ENCODE measurements around the gene BCAM.
"Not testable (repeated sequence)": the region's sequence is repeated elsewhere in the genome, so short reads cannot be mapped to it uniquely, and the experiment has no call there.

BCAM gene

DNA sequence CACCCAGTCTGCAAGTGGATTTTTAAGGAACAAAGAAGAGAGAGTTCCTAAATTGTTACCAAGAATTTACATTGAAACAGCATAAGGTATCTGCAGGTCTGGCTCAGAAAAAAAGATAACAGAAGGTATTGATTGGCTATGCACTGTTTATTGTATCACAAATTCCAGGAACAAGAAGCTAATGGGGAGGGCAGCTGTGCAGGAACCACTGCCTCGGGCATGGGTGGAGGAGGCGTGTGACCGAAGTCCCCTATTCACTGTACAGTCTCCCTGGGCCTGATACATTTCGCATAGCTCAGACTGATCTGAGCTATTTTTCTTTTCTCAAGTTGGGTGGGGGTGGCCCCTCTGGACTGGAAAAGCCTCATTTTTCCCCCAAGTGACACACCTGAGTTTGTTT lies 48.9 kb downstream of the BCAM start:
- Histone ChIP-seq H3K36me3 (ENCODE audit: control insufficient read depth in 4 of 4, insufficient read depth in 4 of 4, low read length in 3 of 4) (peaks cover 0 to 4% (median 1%) of the 10 kb centered on the region in 4 experiments), H3K27ac (ENCODE audit: insufficient read depth in 1 of 2, low read depth in 1 of 2, low read length in 2 of 2, poor library complexity in 1 of 2, severe bottlenecking in 2 of 2) (no peak overlapping the region), H3K4me3 (ENCODE audit: control insufficient read depth in 1 of 7, extremely low read depth in 1 of 7, insufficient read depth in 4 of 7, low read depth in 2 of 7, low read length in 6 of 7) (no peak overlapping the region), H3K27me3 (replicated peaks in 2 of 5; ENCODE audit: control insufficient read depth in 4 of 5, insufficient read depth in 5 of 5, low read length in 4 of 5) (no peaks in the 10 kb centered on the region), H3K9me3 (ENCODE audit: control extremely low read depth in 1 of 5, control insufficient read depth in 4 of 5, insufficient read depth in 2 of 5, low read depth in 1 of 5, low read length in 4 of 5) (no peaks in the 10 kb centered on the region), H3K4me1 (ENCODE audit: control extremely low read depth in 1 of 4, control insufficient read depth in 4 of 4, insufficient read depth in 4 of 4, low read length in 3 of 4) (peaks cover 0 to 48% (median 31%) of the 10 kb centered on the region in 4 experiments)
- ChIA-PET CTCF (interaction anchor here (1.3 to 4.8 kb wide), 6 partner anchors 8 to 25 kb away, joined by 4 to 16 read pairs (median 6); partner anchors contain the start of gene NECTIN2), POLR2A (no interaction called here)
- WGBS (ENCODE audit: insufficient coverage), result 77% methylated on average over 3 of the region's 4 CpGs
- no peak for DNase-seq

DNA sequence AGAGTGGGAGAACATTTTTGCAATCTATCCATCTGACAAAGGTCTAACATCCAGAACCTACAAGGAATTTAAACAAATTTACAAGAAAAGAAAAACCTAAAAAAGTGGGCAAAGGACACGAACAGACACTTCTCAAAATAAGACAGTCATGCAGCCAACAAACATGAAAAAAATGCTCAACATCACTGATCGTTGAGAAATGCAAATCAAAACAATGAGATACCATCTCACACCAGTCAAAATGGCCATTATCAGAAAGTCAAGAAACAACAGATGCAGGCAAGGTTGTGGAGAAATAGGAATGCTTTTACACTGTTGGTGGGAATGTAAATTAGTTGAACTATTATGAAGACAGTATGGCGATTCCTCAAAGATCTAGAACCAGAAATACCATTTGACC lies 52.7 kb downstream of the BCAM start:
- peaks cover 0 to 23% (median 21%) of the 10 kb centered on the region in 4 experiments for H3K4me1 ChIP-seq (ENCODE audit: control extremely low read depth in 1 of 4, control insufficient read depth in 4 of 4, insufficient read depth in 4 of 4, low read length in 3 of 4)
- CTCF ChIA-PET; POLR2A ChIA-PET; H3K27me3 ChIP-seq (replicated peaks in 2 of 5; ENCODE audit: control insufficient read depth in 4 of 5, insufficient read depth in 5 of 5, low read length in 4 of 5); H3K27ac ChIP-seq (ENCODE audit: insufficient read depth in 1 of 2, low read depth in 1 of 2, low read length in 2 of 2, poor library complexity in 1 of 2, severe bottlenecking in 2 of 2); DNase-seq; H3K4me3 ChIP-seq (ENCODE audit: control insufficient read depth in 1 of 7, extremely low read depth in 1 of 7, insufficient read depth in 4 of 7, low read depth in 2 of 7, low read length in 6 of 7); H3K9me3 ChIP-seq (ENCODE audit: control extremely low read depth in 1 of 5, control insufficient read depth in 4 of 5, insufficient read depth in 2 of 5, low read depth in 1 of 5, low read length in 4 of 5): not testable (repeated sequence)
- H3K36me3 ChIP-seq (ENCODE audit: control insufficient read depth in 4 of 4, insufficient read depth in 4 of 4, low read length in 3 of 4), result peaks cover 0 to 11% (median 7%) of the 10 kb centered on the region in 4 experiments
- no CpG with 5 or more reads among the region's 3 CpGs for WGBS (ENCODE audit: insufficient coverage)

DNA sequence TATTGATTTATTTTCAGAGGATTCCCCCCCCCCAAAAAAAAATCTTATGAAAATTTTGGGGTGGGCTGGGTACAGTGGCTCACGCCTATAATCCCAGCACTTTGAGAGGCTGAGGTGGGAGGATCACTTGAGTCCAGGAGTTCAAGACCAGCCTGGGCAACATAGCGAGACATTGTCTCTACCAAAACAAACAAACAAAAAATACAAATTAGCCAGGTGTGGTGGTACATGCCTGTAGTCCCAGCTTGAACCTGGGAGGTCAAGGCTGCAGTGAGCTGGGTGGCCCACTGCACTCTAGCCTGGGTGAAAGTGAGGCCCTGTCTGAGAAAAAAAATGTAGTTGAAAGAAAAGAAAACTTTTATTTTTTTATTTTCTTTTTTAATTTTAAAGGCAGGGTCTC lies 55.1 kb downstream of the BCAM start:
- peaks cover 0 to 12% (median 7%) of the 10 kb centered on the region in 4 experiments for H3K4me1 ChIP-seq (ENCODE audit: control extremely low read depth in 1 of 4, control insufficient read depth in 4 of 4, insufficient read depth in 4 of 4, low read length in 3 of 4)
- ChIA-PET POLR2A (no interaction called here), CTCF (no interaction called here)
- no peak overlapping the region for H3K27ac ChIP-seq (ENCODE audit: insufficient read depth in 1 of 2, low read depth in 1 of 2, low read length in 2 of 2, poor library complexity in 1 of 2, severe bottlenecking in 2 of 2)
- no peak for DNase-seq
- no peaks in the 10 kb centered on the region for H3K27me3 ChIP-seq (replicated peaks in 2 of 5; ENCODE audit: control insufficient read depth in 4 of 5, insufficient read depth in 5 of 5, low read length in 4 of 5)
- H3K9me3 ChIP-seq (ENCODE audit: control extremely low read depth in 1 of 5, control insufficient read depth in 4 of 5, insufficient read depth in 2 of 5, low read depth in 1 of 5, low read length in 4 of 5), result no peaks in the 10 kb centered on the region
- H3K4me3 ChIP-seq (ENCODE audit: control insufficient read depth in 1 of 7, extremely low read depth in 1 of 7, insufficient read depth in 4 of 7, low read depth in 2 of 7, low read length in 6 of 7), result no peak overlapping the region
- H3K36me3 ChIP-seq (ENCODE audit: control insufficient read depth in 4 of 4, insufficient read depth in 4 of 4, low read length in 3 of 4), result peaks cover 0 to 19% (median 10%) of the 10 kb centered on the region in 4 experiments
- whole genome bisulfite sequencing (ENCODE audit: insufficient coverage), result no CpG with 5 or more reads among the region's 2 CpGs

DNA sequence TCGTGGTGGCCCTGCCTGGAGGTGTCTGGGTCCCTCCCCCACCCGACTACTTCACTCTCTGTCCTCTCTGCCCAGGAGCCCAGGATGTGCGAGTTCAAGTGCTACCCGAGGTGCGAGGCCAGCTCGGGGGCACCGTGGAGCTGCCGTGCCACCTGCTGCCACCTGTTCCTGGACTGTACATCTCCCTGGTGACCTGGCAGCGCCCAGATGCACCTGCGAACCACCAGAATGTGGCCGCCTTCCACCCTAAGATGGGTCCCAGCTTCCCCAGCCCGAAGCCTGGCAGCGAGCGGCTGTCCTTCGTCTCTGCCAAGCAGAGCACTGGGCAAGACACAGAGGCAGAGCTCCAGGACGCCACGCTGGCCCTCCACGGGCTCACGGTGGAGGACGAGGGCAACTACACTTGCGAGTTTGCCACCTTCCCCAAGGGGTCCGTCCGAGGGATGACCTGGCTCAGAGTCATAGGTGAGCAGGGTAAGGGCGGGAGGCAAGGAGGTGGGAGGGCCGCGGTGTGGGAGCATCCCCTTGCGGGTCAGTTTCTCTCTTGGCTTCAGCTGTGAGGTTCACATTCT lies 56.4 kb downstream of the BCAM start:
- Histone ChIP-seq H3K36me3 (ENCODE audit: control insufficient read depth in 4 of 4, insufficient read depth in 4 of 4, low read length in 3 of 4) (peaks cover 0 to 19% (median 9%) of the 10 kb centered on the region in 4 experiments), H3K4me3 (ENCODE audit: control insufficient read depth in 1 of 7, extremely low read depth in 1 of 7, insufficient read depth in 4 of 7, low read depth in 2 of 7, low read length in 6 of 7) (no peak overlapping the region), H3K4me1 (ENCODE audit: control extremely low read depth in 1 of 4, control insufficient read depth in 4 of 4, insufficient read depth in 4 of 4, low read length in 3 of 4) (peaks cover 0 to 22% (median 12%) of the 10 kb centered on the region in 4 experiments), H3K27me3 (replicated peaks in 2 of 5; ENCODE audit: control insufficient read depth in 4 of 5, insufficient read depth in 5 of 5, low read length in 4 of 5) (no peaks in the 10 kb centered on the region), H3K9me3 (ENCODE audit: control extremely low read depth in 1 of 5, control insufficient read depth in 4 of 5, insufficient read depth in 2 of 5, low read depth in 1 of 5, low read length in 4 of 5) (no peaks in the 10 kb centered on the region), H3K27ac (ENCODE audit: insufficient read depth in 1 of 2, low read depth in 1 of 2, low read length in 2 of 2, poor library complexity in 1 of 2, severe bottlenecking in 2 of 2) (no peak overlapping the region)
- DNase-seq, result no peak
- 97% methylated on average over 27 of the region's 27 CpGs for WGBS (ENCODE audit: insufficient coverage)
- ChIA-PET CTCF (no interaction called here), POLR2A (interaction anchor here (0.6 kb wide), 1 partner anchor 9 kb away, joined by 3 read pairs; no protein-coding TSS in a partner anchor)

DNA sequence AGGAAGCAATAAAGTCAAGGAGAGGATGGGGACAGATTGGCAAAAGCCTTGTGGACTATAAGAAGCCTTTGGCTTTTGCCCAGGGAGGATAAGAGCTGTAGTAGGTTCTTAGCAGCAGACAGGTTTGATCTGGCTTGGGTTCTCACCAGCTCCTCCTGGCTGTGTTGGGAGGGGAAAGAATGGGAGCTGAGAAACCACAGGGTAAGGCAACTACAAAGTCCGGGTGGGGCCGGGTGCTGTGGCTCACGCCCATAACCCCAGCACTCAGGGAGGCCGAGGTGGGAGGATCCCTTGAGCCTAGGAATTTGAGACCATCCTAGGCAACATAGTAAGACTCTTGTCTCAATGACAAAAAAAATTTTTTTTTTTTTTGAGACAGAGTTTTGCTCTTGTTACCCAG lies 57.8 kb downstream of the BCAM start:
- POLR2A ChIA-PET, result interaction anchor here (1.0 kb wide), 1 partner anchor 10 kb away, joined by 3 read pairs; no protein-coding TSS in a partner anchor
- WGBS (ENCODE audit: insufficient coverage), result 100% methylated on average over 4 of the region's 4 CpGs

DNA sequence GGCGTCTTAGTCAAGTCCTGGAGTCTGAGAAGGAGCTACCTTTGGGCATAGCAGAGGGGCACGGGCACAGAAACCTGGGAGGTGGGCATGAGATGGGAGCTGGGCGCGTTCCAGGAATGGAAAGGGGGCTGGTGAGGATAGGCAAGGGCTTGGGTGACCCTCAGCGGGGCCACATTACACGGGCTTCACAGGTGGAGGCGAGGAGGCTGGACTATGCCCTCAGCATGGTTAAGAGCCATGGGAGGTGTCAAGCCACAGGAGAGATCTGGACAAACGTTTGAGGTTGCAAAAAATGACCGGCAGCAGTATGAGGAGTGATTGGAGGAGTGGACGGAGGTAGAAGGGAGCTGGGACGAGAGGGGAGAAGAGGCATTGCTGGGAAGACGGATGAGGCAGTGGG lies 58.7 kb downstream of the BCAM start:
- ChIA-PET POLR2A (interaction anchor here (0.6 kb wide), 1 partner anchor 316 kb away, joined by 3 read pairs; no protein-coding TSS in a partner anchor), CTCF (interaction anchor here (0.6 to 2.1 kb wide), 4 partner anchors 9 to 17 kb away, joined by 3 to 7 read pairs (median 3); no protein-coding TSS in a partner anchor)
- peaks cover 2 to 30% (median 16%) of the 10 kb centered on the region in 4 experiments for H3K36me3 ChIP-seq (ENCODE audit: control insufficient read depth in 4 of 4, insufficient read depth in 4 of 4, low read length in 3 of 4)
- H3K4me3 ChIP-seq (ENCODE audit: control insufficient read depth in 1 of 7, extremely low read depth in 1 of 7, insufficient read depth in 4 of 7, low read depth in 2 of 7, low read length in 6 of 7), result no peak overlapping the region
- WGBS (ENCODE audit: insufficient coverage), result 91% methylated on average over 12 of the region's 12 CpGs
- H3K9me3 ChIP-seq (ENCODE audit: control extremely low read depth in 1 of 5, control insufficient read depth in 4 of 5, insufficient read depth in 2 of 5, low read depth in 1 of 5, low read length in 4 of 5), result no peaks in the 10 kb centered on the region
- no peaks in the 10 kb centered on the region for H3K27me3 ChIP-seq (replicated peaks in 2 of 5; ENCODE audit: control insufficient read depth in 4 of 5, insufficient read depth in 5 of 5, low read length in 4 of 5)
- no peak for DNase-seq
- H3K27ac ChIP-seq (ENCODE audit: insufficient read depth in 1 of 2, low read depth in 1 of 2, low read length in 2 of 2, poor library complexity in 1 of 2, severe bottlenecking in 2 of 2), result no peak overlapping the region
- peaks cover 0 to 23% (median 12%) of the 10 kb centered on the region in 4 experiments for H3K4me1 ChIP-seq (ENCODE audit: control extremely low read depth in 1 of 4, control insufficient read depth in 4 of 4, insufficient read depth in 4 of 4, low read length in 3 of 4)

More for the DNA sequence above, 57.8 kb downstream of the BCAM start:
- no peak for DNase-seq
- Histone ChIP-seq H3K4me1 (ENCODE audit: control extremely low read depth in 1 of 4, control insufficient read depth in 4 of 4, insufficient read depth in 4 of 4, low read length in 3 of 4) (peaks cover 0 to 23% (median 12%) of the 10 kb centered on the region in 4 experiments), H3K27ac (ENCODE audit: insufficient read depth in 1 of 2, low read depth in 1 of 2, low read length in 2 of 2, poor library complexity in 1 of 2, severe bottlenecking in 2 of 2) (no peak overlapping the region), H3K4me3 (ENCODE audit: control insufficient read depth in 1 of 7, extremely low read depth in 1 of 7, insufficient read depth in 4 of 7, low read depth in 2 of 7, low read length in 6 of 7) (no peak overlapping the region), H3K9me3 (ENCODE audit: control extremely low read depth in 1 of 5, control insufficient read depth in 4 of 5, insufficient read depth in 2 of 5, low read depth in 1 of 5, low read length in 4 of 5) (no peaks in the 10 kb centered on the region), H3K36me3 (ENCODE audit: control insufficient read depth in 4 of 4, insufficient read depth in 4 of 4, low read length in 3 of 4) (peaks cover 0 to 21% (median 12%) of the 10 kb centered on the region in 4 experiments), H3K27me3 (replicated peaks in 2 of 5; ENCODE audit: control insufficient read depth in 4 of 5, insufficient read depth in 5 of 5, low read length in 4 of 5) (no peaks in the 10 kb centered on the region)
- CTCF ChIA-PET, result interaction anchor here (0.5 to 2.1 kb wide), 4 partner anchors 10 to 86 kb away, joined by 3 to 7 read pairs (median 3); no protein-coding TSS in a partner anchor
